GM12878 (cell line): ENCODE data around the gene CCN6. TPM values are rescaled to one million over a fixed set of nuclear protein-coding genes. Genes with fewer than 3 reads are reported as not detected.

Source experiments
- CHD2 ChIP-seq: IDR thresholded peaks from 2 replicates; pipeline ENCODE4 v1.6.1; 2011; ENCODE audit warnings: low read depth, low read length, improper control_type of control experiment, borderline replicate concordance
- CREB1 ChIP-seq: IDR thresholded peaks from 2 replicates; pipeline ENCODE4 v1.6.1; 2012; ENCODE audit warnings: low read depth, mild to moderate bottlenecking, inconsistent platforms
- DPF2 ChIP-seq: fragments of 450-650 bp; IDR thresholded peaks from 2 replicates; pipeline ENCODE4 v1.6.1; 2017; ENCODE audit warnings: mild to moderate bottlenecking
- ESRRA ChIP-seq: IDR thresholded peaks from 2 replicates; pipeline ENCODE4 v1.6.1; 2012; ENCODE audit warnings: mild to moderate bottlenecking, low read length, improper control_type of control experiment
- KAT2A ChIP-seq: conservative IDR thresholded peaks from 2 replicates; pipeline ENCODE4 v1.6.1; 2011; ENCODE audit warnings: low read depth, low read length; ENCODE audit not compliant: control insufficient read depth
- KLF5 ChIP-seq: fragments of 450-650 bp; IDR thresholded peaks from 2 replicates; pipeline ENCODE4 v1.6.1; 2014; ENCODE audit warnings: mild to moderate bottlenecking; ENCODE audit not compliant: partially characterized antibody
- LARP7 ChIP-seq: fragments of 450-650 bp; IDR thresholded peaks from 2 replicates; pipeline ENCODE4 v1.6.1; 2017; ENCODE audit warnings: mild to moderate bottlenecking
- MEF2B ChIP-seq: fragments of 450-650 bp; IDR thresholded peaks from 2 replicates; pipeline ENCODE4 v1.6.1; 2018; ENCODE audit warnings: mild to moderate bottlenecking, moderate library complexity; ENCODE audit not compliant: partially characterized antibody, poor library complexity, severe bottlenecking
- MTA2 ChIP-seq: fragments of 450-650 bp; IDR thresholded peaks from 2 replicates; pipeline ENCODE4 v1.6.1; 2016; ENCODE audit warnings: low read depth, mild to moderate bottlenecking, moderate library complexity
- NBN ChIP-seq: fragments of 450-650 bp; IDR thresholded peaks from 2 replicates; pipeline ENCODE4 v1.6.1; 2016
- PML ChIP-seq: IDR thresholded peaks from 2 replicates; pipeline ENCODE4 v1.6.1; 2012; ENCODE audit warnings: low read length, inconsistent platforms
- SMAD5 ChIP-seq: IDR thresholded peaks from 2 replicates; pipeline ENCODE4 v1.6.1; 2016; ENCODE audit warnings: antibody characterized with exemption, low read depth
- SUZ12 ChIP-seq: fragments of 200-600 bp; sonication (generic); IDR thresholded peaks from one replicate; pipeline ENCODE4 v1.6.1; 2018; ENCODE audit warnings: antibody characterized with exemption, mild to moderate bottlenecking; ENCODE audit not compliant: unreplicated experiment
- TAF1 ChIP-seq: IDR thresholded peaks from 2 replicates; pipeline ENCODE4 v1.6.1; 2011; ENCODE audit warnings: mild to moderate bottlenecking, low read depth, low read length, borderline replicate concordance
- TBL1XR1 ChIP-seq: IDR thresholded peaks from 2 replicates; pipeline ENCODE4 v1.6.1; 2012; ENCODE audit warnings: low read depth, low read length, improper control_type of control experiment
- TCF3 ChIP-seq: IDR thresholded peaks from 2 replicates; pipeline ENCODE4 v1.6.1; 2012; ENCODE audit warnings: low read depth, mild to moderate bottlenecking, low read length, borderline replicate concordance; ENCODE audit not compliant: insufficient read depth
- YY1 ChIP-seq: IDR thresholded peaks from 2 replicates; pipeline ENCODE4 v1.6.1; 2011; ENCODE audit warnings: low read depth, mild to moderate bottlenecking, low read length
- ZBED1 ChIP-seq: IDR thresholded peaks from 2 replicates; pipeline ENCODE4 v1.6.1; 2016; ENCODE audit warnings: borderline replicate concordance
- ZNF384 ChIP-seq: IDR thresholded peaks from 2 replicates; pipeline ENCODE4 v1.6.1; 2012; ENCODE audit warnings: low read depth, mild to moderate bottlenecking, low read length, improper control_type of control experiment, borderline replicate concordance
- ZSCAN29 ChIP-seq: fragments of 450-650 bp; IDR thresholded peaks from 2 replicates; pipeline ENCODE4 v1.6.1; 2017; ENCODE audit warnings: mild to moderate bottlenecking, moderate library complexity
- polyA plus RNA-seq, 11 experiments: library from polyadenylated mRNA; depleted of rRNA in 4 of 11; unstranded in 6 of 11; stranded (reverse) in 5 of 11; fragments of >200 nt; fragmentation: Nextera tagmentation in 4 of 11; fragmentation: Illumina TruSeq in 1 of 11; extraction: Ambion mirVana in 4 of 11; extraction: Trizol in 1 of 11; gene quantifications; 1 replicate in 1 of 11; 2 replicates in 10 of 11; pipeline versions ENCODE4 v1.2.1 to v1.2.3, GENCODE V29; 2011 to 2016; ENCODE audit warnings: inconsistent platforms in 2 of 11, missing spikeins in 2 of 11, low read depth in 1 of 11
- total RNA-seq, 4 experiments: library from RNA; depleted of rRNA in 3 of 4; stranded (reverse); fragments of >200 nt in 3 of 4; fragmentation: Illumina TruSeq in 1 of 4; extraction: Trizol in 1 of 4; gene quantifications; 2 replicates each; pipeline versions ENCODE4 v1.2.1 to v1.2.3, GENCODE V29; 2013 to 2021
- TF ChIP-seq, protein P1 (sequence below): fragments of 450-650 bp; IDR thresholded peaks from 2 replicates; pipeline ENCODE4 v1.6.1; 2017; ENCODE audit warnings: low read depth, mild to moderate bottlenecking, moderate library complexity
- TF ChIP-seq, protein P2 (sequence below): IDR thresholded peaks from 2 replicates; pipeline ENCODE4 v1.6.1; 2011; ENCODE audit warnings: borderline replicate concordance, low read depth, mild to moderate bottlenecking, moderate library complexity, low read length; ENCODE audit not compliant: insufficient read depth, poor library complexity, severe bottlenecking
- TF ChIP-seq, protein P3 (sequence below): fragments of 450-650 bp; IDR thresholded peaks from 2 replicates; pipeline ENCODE4 v1.6.1; 2017; ENCODE audit warnings: mild to moderate bottlenecking, low read depth, inconsistent platforms; ENCODE audit not compliant: poor library complexity, severe bottlenecking

The CCN6 gene
- total and polyA plus RNA-seq, 10 of the 15 experiments (the other 5 are each of a cell fraction or from before 2014, with no cell fraction given): 0.05 to 0.24 (median 0.19) TPM; not detected in 5

DNA sequence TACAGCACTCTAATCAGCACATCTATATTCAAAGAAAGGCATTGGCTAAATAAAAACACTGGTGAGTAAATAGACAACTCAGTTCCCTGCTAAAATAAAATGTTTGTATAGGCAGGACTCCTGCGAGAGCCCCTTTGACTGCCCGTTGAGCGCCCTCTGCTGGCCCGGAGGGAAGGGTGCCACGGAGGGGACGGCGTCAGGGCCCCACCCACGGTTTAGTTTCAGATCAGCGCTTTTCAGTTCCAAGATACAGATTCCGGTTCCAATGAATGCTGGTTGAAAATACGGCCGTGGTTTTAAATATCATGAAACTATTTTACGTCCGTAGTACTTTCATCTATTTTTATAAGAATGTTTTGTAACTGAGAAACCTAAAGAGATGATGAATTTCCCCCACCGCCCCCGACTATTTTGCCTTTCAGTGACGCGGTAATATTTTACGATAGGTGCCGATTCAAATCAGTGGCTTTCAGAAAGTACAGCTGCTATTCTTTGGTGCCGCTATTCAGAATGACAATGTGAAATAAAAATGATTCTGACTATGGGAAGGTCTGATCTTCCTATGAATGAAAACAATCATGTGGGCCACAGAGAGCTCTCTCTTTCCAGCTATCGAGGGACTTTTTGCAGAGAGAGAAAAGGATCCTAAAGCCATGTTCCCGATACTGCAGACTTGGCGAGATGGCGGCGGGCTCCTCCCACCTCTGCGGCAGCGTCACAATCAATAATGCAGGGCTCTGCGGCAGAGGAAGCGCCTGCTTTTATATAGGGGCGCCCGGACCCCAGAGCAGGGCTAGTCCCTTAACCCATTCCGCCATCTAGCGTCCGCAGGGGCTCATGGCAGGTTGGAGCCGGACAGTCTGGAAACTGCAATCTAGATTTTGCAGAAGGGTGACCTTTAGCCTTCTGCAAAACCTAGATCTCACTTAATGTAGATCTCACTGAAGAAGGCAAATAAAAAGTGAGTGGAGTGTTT lies 10.6 kb upstream of the CCN6 start (continued):
- TF ChIP-seq CREB1 (peak; percentile 69), MEF2B (peak; percentile 8), ZSCAN29 (no peak), SMAD5 (no peak), DPF2 (no peak), NBN (peak; percentile 39; the same call in 1 of the 2 replicates), TBL1XR1 (peak; percentile 20; the same call in 1 of the 2 replicates), ESRRA (peak; percentile 79; the same call in 1 of the 2 replicates), KLF5 (no peak), KAT2A (no peak), TAF1 (no peak), TCF3 (no peak), PML (no peak; the same call in 1 of the 2 replicates), ZNF384 (no peak), CHD2 (0 out of 2 replicates have a peak, but pooled peaks have one; percentile 21), MTA2 (no peak), YY1 (peak; percentile 89), SUZ12 (no peak), ZBED1 (peak; percentile 77; the same call in 1 of the 2 replicates), LARP7 (0 out of 2 replicates have a peak, but pooled peaks have one; percentile 14)
- TF ChIP-seq, protein P1, sequence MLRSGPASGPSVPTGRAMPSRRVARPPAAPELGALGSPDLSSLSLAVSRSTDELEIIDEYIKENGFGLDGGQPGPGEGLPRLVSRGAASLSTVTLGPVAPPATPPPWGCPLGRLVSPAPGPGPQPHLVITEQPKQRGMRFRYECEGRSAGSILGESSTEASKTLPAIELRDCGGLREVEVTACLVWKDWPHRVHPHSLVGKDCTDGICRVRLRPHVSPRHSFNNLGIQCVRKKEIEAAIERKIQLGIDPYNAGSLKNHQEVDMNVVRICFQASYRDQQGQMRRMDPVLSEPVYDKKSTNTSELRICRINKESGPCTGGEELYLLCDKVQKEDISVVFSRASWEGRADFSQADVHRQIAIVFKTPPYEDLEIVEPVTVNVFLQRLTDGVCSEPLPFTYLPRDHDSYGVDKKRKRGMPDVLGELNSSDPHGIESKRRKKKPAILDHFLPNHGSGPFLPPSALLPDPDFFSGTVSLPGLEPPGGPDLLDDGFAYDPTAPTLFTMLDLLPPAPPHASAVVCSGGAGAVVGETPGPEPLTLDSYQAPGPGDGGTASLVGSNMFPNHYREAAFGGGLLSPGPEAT: 0 out of 2 replicates have a peak, but pooled peaks have one; percentile 16
- TF ChIP-seq, protein P2, sequence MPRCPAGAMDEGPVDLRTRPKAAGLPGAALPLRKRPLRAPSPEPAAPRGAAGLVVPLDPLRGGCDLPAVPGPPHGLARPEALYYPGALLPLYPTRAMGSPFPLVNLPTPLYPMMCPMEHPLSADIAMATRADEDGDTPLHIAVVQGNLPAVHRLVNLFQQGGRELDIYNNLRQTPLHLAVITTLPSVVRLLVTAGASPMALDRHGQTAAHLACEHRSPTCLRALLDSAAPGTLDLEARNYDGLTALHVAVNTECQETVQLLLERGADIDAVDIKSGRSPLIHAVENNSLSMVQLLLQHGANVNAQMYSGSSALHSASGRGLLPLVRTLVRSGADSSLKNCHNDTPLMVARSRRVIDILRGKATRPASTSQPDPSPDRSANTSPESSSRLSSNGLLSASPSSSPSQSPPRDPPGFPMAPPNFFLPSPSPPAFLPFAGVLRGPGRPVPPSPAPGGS: no peak
- TF ChIP-seq, protein P3, sequence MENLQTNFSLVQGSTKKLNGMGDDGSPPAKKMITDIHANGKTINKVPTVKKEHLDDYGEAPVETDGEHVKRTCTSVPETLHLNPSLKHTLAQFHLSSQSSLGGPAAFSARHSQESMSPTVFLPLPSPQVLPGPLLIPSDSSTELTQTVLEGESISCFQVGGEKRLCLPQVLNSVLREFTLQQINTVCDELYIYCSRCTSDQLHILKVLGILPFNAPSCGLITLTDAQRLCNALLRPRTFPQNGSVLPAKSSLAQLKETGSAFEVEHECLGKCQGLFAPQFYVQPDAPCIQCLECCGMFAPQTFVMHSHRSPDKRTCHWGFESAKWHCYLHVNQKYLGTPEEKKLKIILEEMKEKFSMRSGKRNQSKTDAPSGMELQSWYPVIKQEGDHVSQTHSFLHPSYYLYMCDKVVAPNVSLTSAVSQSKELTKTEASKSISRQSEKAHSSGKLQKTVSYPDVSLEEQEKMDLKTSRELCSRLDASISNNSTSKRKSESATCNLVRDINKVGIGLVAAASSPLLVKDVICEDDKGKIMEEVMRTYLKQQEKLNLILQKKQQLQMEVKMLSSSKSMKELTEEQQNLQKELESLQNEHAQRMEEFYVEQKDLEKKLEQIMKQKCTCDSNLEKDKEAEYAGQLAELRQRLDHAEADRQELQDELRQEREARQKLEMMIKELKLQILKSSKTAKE: peak; percentile 59
